HT1080 (cell line): ENCODE measurements around the gene CHMP5. TPM values are rescaled to one million over a fixed set of nuclear protein-coding genes. Genes with fewer than 3 reads are reported as not detected.
"Not testable (repeated sequence)": the region's sequence is repeated elsewhere in the genome, so short reads cannot be mapped to it uniquely, and the experiment has no call there.

Experiments used
- DNase-seq: peaks from one replicate; pipeline ENCODE4 v3.0.0-alpha.2; 2015; ENCODE audit warnings: low read depth
- total RNA-seq: library from RNA; depleted of rRNA; stranded (reverse); fragments of >200 nt; shearing (Covaris generic); gene quantifications from 2 replicates; pipeline ENCODE4 v1.2.3, GENCODE V29; 2014; rRNA removed

Gene CHMP5
- total RNA-seq, 1 experiment from 2014 or later = 86.5 TPM

DNA sequence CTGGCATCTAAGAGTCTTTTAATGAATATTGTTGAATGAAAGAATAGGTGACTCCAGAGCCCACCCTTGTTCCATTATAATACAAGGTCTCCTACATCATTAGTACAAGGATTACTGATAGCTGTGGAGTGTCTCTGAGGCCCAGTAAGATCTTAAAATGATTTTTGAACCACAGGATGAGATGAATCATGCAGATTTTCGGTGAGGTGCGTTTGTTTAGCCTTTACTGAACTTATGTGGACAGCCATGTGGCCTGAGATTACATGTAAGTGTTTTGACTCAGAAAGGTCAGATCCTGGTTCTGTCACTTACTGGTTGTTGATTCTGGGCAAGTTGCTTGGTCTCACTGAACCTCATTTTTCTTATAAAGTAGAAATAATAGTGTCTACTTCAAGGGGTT, 47.1 kb downstream of the CHMP5 start:
- DNase-seq = no peak

DNA sequence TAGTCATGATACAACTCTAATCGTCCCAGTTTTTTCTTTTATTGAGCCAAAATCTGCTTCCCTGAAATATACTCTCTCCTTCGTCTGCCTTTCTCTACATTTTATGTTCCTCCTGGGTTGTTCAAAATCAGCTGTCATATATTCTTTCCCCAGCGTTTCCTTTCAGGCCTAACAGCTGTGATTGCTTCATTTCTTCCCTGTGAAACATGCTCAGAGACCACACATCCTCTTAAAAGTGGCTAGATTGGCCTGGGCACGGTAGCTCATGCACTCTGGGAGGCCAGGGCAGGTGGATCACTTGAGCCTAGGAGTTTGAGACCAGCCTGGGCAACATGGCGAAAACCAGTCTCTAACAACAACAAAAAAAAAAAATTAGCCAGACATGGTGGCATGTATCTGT, 50.5 kb downstream of the CHMP5 start:
- DNase-seq = no peak

DNA sequence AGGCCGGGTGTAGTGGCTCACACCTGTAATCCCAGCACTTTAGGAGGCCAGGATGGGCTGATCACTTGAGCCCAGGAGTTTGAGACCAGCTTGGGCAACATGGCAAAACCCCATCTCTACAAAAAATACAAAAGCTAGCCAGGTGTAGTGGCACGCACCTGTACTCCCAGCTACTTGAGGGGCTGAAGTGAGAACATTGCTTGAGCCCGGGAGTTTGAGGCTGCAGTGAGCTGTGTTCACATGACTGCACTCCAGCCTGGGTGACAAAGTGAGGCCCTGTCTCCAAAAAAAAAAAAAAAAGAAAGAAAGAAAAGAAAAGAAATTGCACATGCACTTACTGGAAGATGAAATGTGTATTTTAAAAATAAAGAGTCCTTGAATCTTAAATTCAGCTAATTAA, 52.3 kb downstream of the CHMP5 start:
- DNase-seq = not testable (repeated sequence)

DNA sequence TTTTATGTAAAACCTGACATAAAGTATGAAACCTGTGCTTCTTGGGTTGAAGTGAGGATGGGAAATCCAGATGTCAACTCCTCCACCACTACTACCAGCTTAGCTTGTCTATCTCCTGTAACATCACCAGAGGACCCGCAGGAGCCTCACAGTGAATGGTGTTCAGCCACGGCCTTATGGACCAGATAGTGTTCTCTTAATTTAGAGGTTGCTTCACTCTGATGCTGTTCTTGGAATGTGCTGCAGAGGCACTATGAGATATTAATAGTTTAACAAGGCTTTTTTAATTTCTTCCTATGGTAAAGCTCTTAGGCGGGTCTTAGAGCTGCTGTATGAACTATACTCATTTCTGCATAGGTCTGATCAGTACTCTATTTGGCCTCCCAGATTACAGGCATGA, 53.4 kb downstream of the CHMP5 start:
- no peak for DNase-seq

GRCh38 chr9:33318781-33319180, 53.9 kb downstream of the CHMP5 start:
- DNase-seq = no peak

DNA sequence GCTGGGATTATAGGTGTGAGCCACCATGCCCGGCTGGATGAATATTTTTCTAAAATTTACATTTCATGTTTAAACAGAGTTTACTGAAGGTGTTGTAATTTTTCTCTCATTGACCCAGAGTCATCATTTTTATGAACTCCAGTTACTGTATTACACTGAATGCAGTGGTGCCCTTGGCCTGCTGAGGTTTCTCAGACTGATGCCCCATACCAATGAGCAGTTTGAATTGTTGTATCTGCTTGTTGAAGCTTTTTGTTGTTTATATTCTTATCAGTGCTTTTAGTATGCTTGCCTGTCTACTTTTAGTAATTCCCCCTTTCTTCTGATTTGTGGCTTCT, 55.4 kb downstream of the CHMP5 start:
- no peak for DNase-seq

DNA sequence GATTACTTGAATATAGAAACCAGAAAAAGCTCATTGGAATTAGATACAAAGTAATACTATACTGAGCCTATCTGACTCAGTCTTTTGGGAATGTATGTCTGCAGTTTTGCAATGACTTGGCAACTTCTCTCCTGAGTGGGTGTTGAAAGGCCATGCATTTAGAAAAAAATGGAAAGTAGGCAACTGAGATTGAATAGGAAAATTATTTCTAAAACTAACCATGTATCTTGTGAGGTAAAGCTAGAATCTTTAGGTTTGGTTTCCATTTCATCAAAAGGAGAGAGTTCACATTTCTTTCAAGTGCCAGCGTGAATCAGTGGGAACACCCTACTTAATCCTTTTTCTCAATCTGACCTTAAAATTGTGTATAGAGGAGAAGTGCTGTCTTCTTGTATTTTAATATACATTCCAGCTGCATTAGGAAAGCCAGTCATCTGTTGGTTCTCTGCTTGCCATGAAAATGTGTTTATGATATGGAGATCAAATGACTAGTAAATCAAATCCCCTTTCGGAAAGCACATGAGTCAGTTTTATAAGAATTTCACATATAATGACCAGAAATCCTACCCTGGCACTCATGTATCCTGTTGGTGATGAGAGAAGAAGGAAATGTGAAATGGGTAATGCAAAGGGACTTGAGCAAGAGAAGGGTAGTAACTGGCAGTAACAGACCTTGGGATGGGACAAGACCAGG, 55.9 kb downstream of the CHMP5 start:
- DNase-seq = peak; percentile 89

- peak; percentile 88 for DNase-seq
These were observed 64.3 kb downstream of the CHMP5 start for GRCh38 chr9:33329117-33329563.

GRCh38 chr9:33329979-33330378, 65.1 kb downstream of the CHMP5 start:
- DNase-seq = peak; percentile 36

DNA sequence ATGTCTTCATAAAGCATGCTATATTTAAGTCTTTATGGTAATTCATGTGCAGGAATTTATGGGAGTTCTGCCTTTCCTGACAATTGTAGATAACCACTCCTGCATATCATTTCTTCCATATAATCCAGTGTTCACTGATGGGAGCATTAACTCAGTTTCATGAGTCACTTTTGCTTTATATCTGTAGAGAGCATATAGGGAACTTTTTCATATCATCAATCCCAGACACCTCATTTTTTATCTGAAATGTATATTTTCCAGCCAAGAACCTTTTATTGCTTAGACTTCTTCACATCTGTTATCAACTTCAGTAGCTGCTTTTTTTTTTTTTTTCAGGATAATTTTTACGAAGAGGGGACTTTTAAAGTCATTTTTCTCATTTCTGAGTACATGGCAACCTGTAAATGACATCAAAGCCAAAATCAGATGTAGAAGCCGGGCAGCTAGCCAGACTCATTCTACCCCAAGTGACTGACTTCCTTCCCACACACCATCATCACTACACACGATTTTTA, 66.6 kb downstream of the CHMP5 start:
- DNase-seq = no peak

Other genes with a start within 250 kb of the CHMP5 start
- 185 and 211 TPM in 2 replicates for gene DNAJA1, start 239.8 kb upstream of the CHMP5 start, total RNA-seq
- 29.6 and 36.3 TPM in 2 replicates for gene SMU1, start 188.4 kb upstream of the CHMP5 start, total RNA-seq
- gene B4GALT1, start 97.7 kb upstream of the CHMP5 start, total RNA-seq = 14.5 and 23.6 TPM in 2 replicates
- gene SPINK4, start 24.9 kb upstream of the CHMP5 start, total RNA-seq = not detected in 2 replicates
- 63.3 and 65.7 TPM in 2 replicates for gene BAG1, start 341 bp upstream of the CHMP5 start, total RNA-seq
- 21.5 and 28.2 TPM in 2 replicates for gene NFX1, start 25.5 kb downstream of the CHMP5 start, total RNA-seq
- gene AQP7, start 137.5 kb downstream of the CHMP5 start, total RNA-seq = not detected in 2 replicates
- gene AQP3, start 182.5 kb downstream of the CHMP5 start, total RNA-seq = 0.17 and 1.5 TPM in 2 replicates
- gene NOL6, start 208.9 kb downstream of the CHMP5 start, total RNA-seq = 107 and 110 TPM in 2 replicates